GM12891 (cell line): Measurements from ENCODE around the gene GRWD1.

Experiments used
- DNase-seq: peaks from one replicate; pipeline ENCODE4 v3.0.0; 2011; ENCODE audit warnings: low spot score; ENCODE audit not compliant: insufficient read length
- FAIRE-seq: peaks from 2 replicates; lab custom pipeline; 2011; peaks lifted over from hg19 to GRCh38; lab: Jason Lieb, UNC
- PAX5 ChIP-seq: IDR thresholded peaks from 2 replicates; pipeline ENCODE4 v1.6.1; 2011; ENCODE audit warnings: low read length, moderate library complexity, mild to moderate bottlenecking; ENCODE audit not compliant: insufficient read depth, severe bottlenecking
- POLR2A ChIP-seq: IDR thresholded peaks from 2 replicates; pipeline ENCODE4 v1.6.1; 2011; ENCODE audit warnings: low read depth, low read length, control low read depth
- POLR2AphosphoS5 ChIP-seq: IDR thresholded peaks from 2 replicates; pipeline ENCODE4 v1.6.1; 2011; ENCODE audit warnings: low read depth, low read length, control low read depth
- POU2F2 ChIP-seq: IDR thresholded peaks from 2 replicates; pipeline ENCODE4 v1.6.1; 2011; ENCODE audit warnings: low read depth, mild to moderate bottlenecking, control low read depth, low read length, moderate library complexity
- SPI1 ChIP-seq: IDR thresholded peaks from 2 replicates; pipeline ENCODE4 v1.6.1; 2011; ENCODE audit warnings: low read depth, low read length, control low read depth
- TAF1 ChIP-seq: IDR thresholded peaks from 2 replicates; pipeline ENCODE4 v1.6.1; 2011; ENCODE audit warnings: low read depth, low read length, control low read depth

Gene GRWD1

GRCh38 chr19:48493718-48494401 is 48.1 kb downstream of the GRWD1 start:
- TF ChIP-seq PAX5: no peak
- TF ChIP-seq POU2F2: no peak
- no peak for DNase-seq
- no peak for FAIRE-seq

GRCh38 chr19:48495396-48495795 is 49.6 kb downstream of the GRWD1 start:
- DNase-seq (no peak), FAIRE-seq (no peak)
- TF ChIP-seq SPI1 (no peak), POU2F2 (no peak), PAX5 (no peak), POLR2AphosphoS5 (no peak)

DNA sequence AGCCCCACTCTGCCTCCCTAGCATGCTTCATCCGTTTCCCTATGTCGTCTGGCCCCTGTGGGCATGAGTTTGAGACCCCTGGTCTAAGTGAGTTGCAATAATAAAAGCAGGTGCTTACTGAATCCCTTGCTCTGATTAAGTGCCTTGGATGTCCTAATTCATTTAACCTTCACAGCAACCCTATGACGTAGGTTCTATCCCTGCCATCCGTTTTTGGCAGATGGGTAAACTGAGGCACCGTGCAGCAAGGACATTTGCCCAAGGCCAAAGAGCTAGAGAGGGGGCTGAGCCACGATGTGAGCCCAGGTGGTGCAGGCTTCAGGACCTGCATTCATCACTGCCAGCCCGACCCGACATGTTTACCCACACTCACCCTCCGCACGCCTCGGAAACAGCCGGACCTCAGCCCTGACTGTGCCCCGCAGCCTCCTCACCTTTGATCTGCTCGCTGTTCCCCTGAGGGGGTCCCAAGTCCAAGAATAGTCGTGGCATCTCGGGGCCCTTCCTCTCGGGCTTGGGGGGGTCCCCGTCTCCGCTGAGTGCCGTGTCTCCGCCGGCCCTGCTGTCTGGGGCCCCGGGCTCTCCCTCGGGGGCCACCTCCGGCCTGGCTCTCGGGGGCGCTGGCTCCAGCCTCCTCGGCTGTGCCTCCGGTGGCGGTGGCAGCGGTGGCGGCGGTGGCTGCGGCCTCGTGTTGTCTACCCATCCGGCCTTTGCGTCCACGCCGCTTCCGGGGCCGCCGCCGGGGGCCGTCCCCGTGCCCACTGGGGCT is 51.4 kb downstream of the GRWD1 start:
- no peak for FAIRE-seq

DNA sequence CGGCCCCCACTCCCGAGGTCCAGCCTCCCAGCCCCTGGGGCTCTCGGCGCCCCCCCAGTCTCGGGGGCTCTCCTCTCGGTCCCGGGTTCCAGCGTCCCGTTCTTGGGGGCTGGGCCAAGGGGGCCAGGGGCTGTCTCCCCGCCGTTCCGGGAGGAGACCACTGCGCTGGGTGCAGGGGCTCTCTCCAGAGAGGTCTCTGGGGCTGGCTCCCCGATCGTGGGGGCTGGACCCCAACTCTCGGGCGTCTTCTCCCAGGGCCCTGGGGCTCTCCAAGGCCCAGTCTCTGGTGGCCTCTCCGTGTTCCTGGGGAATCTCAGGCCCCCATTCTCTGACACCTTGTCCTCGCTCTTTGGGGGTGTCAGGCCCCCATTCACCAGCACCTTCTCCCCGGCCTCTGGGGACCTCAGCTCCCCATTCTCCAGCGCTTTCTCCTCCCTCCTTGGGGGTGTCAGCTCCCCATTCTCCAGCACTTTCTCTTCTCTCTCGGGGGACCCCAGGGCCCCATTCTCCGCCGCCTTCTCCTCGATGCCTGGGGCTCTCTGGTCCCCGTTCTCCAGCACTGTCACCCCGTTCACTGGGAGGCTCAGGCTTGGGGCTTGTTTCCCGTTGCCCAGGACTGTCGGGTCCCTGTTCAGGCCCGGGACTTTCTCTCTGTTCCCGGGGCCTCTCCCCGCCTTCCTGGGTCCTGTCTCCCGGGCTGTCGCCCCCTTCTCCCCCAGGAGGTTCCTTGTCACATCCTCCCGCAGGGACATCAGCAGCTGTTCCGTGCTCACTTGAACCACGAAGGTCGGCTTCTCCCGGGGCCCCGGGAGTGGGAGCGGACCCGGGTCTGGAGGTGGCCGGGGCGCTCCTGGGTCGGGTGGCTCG is 52.2 kb downstream of the GRWD1 start:
- DNase-seq: no peak
- FAIRE-seq: no peak
- no peak for TF ChIP-seq POU2F2
- TF ChIP-seq TAF1: no peak
- no peak for TF ChIP-seq PAX5
- TF ChIP-seq POLR2AphosphoS5: no peak

More for the DNA sequence above, 51.4 kb downstream of the GRWD1 start:
- TF ChIP-seq PAX5 (no peak), TAF1 (no peak), POLR2A (no peak), SPI1 (no peak), POU2F2 (no peak), POLR2AphosphoS5 (no peak)
- DNase-seq: no peak

DNA sequence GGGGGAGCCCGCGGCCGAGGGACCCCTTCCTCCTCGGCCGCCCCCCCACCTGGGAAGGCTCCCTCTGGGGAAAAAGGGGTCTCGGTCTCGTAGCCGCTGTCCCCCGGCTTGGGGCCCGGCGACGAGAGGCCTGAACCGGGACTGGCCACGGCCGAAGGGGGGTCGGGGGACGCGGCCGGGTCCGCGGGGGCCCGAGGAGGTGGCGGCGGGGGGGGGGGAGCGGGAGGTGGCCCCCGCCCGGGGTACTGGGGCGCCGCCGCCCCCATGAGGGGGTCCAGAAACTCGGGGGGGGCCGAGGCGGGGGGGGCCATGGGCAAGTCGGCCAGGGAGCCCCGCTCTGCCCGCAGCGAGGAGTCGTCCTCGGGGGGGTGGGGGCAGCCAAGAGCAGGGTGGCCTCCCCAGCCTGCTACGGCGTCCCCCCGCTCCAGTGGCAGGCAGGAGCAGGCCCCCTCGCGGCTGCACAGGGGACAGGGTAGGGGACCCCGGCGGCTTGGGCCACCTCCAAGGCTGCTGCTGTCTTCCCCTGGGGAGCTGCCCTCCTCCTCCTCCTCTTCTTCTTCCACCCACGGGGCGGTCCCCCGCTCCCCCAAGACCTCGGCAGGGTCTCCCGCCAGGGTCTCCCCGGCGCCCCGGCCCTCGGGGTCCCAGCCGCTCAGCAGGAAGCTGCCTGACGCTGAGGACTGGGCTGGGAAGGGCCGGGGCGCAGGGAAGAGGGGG is 53.0 kb downstream of the GRWD1 start:
- DNase-seq (no peak), FAIRE-seq (no peak)
- TF ChIP-seq POLR2AphosphoS5 (no peak), POU2F2 (no peak), POLR2A (no peak), SPI1 (no peak), PAX5 (no peak), TAF1 (no peak)

DNA sequence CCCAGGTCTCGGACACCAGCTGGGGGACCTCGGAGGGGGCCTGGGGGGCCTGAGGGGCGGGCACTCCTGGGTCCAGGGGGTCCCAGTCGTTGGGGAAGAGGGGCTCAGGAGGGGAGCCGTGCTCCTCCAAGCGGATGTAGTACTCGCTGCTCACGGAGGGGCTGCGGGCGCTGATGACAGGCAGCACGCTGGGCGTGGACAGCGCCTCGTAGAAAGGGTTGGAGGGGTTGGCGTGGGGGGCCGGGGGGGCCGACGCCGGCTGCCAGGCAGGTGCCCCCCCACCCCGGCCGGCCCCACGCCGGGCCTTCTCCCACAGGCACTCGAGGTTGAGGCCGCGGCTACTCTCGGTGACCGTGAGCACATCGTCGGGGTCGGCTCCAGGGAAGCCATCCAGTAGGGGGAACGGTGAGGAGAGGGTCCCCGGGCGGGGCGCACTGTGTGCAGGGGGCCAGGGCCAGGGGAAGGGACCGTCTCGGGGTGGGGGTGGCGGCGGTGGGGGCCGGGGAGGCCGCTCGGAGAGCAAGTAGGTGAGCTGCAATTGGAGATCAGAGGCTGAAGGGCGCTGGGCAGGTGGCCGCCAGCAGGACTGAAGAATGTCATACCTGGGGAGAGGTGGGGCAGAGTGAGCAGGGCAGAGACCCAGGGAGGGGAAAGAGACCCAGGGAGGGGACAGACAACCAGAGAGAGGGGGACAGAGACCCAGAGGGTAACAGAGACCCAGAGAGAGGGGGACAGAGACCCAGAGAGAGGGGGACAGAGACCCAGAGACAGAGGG is 53.7 kb downstream of the GRWD1 start:
- FAIRE-seq (no peak), DNase-seq (no peak)
- TF ChIP-seq SPI1 (no peak), POU2F2 (no peak)

DNA sequence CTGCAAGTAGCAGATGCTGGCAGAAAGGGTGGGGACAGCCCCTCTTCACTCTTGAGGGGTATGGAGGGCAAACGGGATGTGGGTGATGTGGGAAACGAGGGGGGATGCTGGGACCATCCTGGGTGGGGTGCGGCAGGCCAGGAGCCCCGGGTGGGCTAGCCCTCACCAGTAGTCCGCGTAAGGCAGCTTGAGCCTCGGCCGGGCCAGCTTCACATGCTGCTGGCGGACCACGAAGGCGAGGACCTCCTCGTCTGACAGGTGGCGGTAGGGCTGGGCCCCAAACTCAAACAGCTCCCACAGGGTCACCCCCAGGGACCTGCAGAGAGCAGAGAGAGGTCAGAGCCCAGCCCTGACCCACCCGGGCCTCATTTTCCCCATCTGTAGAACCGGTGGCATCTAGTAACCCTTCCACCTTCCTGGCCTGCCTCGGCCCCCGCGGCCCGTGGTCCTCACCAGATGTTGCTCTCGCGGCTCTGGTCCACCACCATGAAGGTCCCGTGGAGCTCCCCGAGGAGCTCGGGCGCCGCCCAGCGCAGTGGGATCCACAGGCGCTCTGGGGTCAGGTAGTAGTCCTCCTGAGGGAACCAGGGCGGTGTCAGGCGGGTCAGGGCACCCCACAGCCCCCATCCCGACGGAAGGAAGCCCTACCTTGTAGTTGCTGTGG is 55.2 kb downstream of the GRWD1 start:
- no peak for DNase-seq
- FAIRE-seq: no peak
- TF ChIP-seq POLR2AphosphoS5 (no peak), POLR2A (no peak), PAX5 (no peak), TAF1 (no peak), SPI1 (no peak), POU2F2 (no peak)

- DNase-seq: no peak
- FAIRE-seq: peak; percentile 69
- TF ChIP-seq POU2F2 (no peak), TAF1 (no peak), SPI1 (no peak), POLR2A (no peak), PAX5 (no peak), POLR2AphosphoS5 (no peak)
These were observed 55.9 kb downstream of the GRWD1 start for GRCh38 chr19:48501494-48502349.
